ENCODE measurements around the gene ELMO1. TPM values are rescaled to one million over a fixed set of nuclear protein-coding genes. Genes with fewer than 3 reads are reported as not detected.

ELMO1 gene
- total and polyA plus RNA-seq, 4 donors: 6.7 to 51.5 (median 14.8) TPM

GRCh38 chr7:37149051-37149772 is 299.5 kb downstream of the ELMO1 start (continued):
- no peak for TF ChIP-seq ATF3 (IDR thresholded peaks at IDR 0.05)

GRCh38 chr7:37145682-37146081 is 303.0 kb downstream of the ELMO1 start:
- TF ChIP-seq SP1 (IDR thresholded peaks at IDR 0.05) (no peak), MAX (IDR thresholded peaks at IDR 0.05) (no peak), HNF4G (IDR thresholded peaks at IDR 0.05) (no peak), TAF1 (conservative IDR thresholded peaks at IDR 0.05) (no peak), EGR1 (IDR thresholded peaks at IDR 0.05; ENCODE audit: low read depth in 2 of 2) (no peak), HNF4A (conservative IDR thresholded peaks at IDR 0.05) (no peak), CTCF (IDR thresholded peaks at IDR 0.05; ENCODE audit: low read depth, low read length, missing input control) (no peak), ATF3 (IDR thresholded peaks at IDR 0.05) (no peak), RAD21 (IDR thresholded peaks at IDR 0.05) (no peak), FOXA2 (IDR thresholded peaks at IDR 0.05) (no peak), ZBTB33 (IDR thresholded peaks at IDR 0.05) (no peak), FOXA1 (IDR thresholded peaks at IDR 0.05) (no peak), RXRA (IDR thresholded peaks at IDR 0.05) (no peak), GABPA (IDR thresholded peaks at IDR 0.05 in 1 of 2, conservative IDR thresholded peaks at IDR 0.05 in 1 of 2) (no peak), YY1 (IDR thresholded peaks at IDR 0.05) (no peak), REST (IDR thresholded peaks at IDR 0.05) (no peak), NR2F2 (IDR thresholded peaks at IDR 0.05) (no peak), JUND (IDR thresholded peaks at IDR 0.05) (no peak)
- Histone ChIP-seq H3K27ac (ENCODE audit: low read depth in 1 of 2, low read length in 2 of 2) (no peak overlapping the region), H3K4me3 (ENCODE audit: low read depth in 1 of 3, low read length in 3 of 3) (no peak overlapping the region), H3K27me3 (ENCODE audit: control insufficient read depth in 4 of 4, insufficient read depth in 4 of 4, low read length in 3 of 4) (no peaks in the 10 kb centered on the region), H3K36me3 (ENCODE audit: control insufficient read depth in 4 of 4, insufficient read depth in 3 of 4, low read depth in 1 of 4, low read length in 3 of 4) (peaks cover 0 to 2% (median 0%) of the 10 kb centered on the region in 4 donors), H3K9ac (ENCODE audit: low read depth in 1 of 2, low read length in 2 of 2) (no peak overlapping the region), H3K4me1 (ENCODE audit: control insufficient read depth in 4 of 4, insufficient read depth in 4 of 4, low read length in 3 of 4) (peaks cover 2 to 9% (median 6%) of the 10 kb centered on the region in 4 donors), H3K9me3 (ENCODE audit: control insufficient read depth in 4 of 4, low read length in 3 of 4) (no peaks in the 10 kb centered on the region)
- 94% methylated on average over 2 of the region's 2 CpGs for WGBS
- DNase-seq (ENCODE audit: low spot score): no peak

Data from liver (tissue), 9 donors.